HEK293 (cell line): Measurements from ENCODE around the gene DPH7.

Experiments used
- CTCF ChIA-PET: fragments of 350-600 bp; formaldehyde crosslinking; extraction: SDS; loops from one replicate; lab custom pipeline; 2021; ENCODE audit warnings: antibody characterized with exemption; lab: Yijun Ruan, JAX
- POLR2A ChIA-PET: fragments of 300-600 bp; formaldehyde crosslinking; extraction: SDS; loops from one replicate; lab custom pipeline; 2020; ENCODE audit warnings: antibody characterized with exemption, inconsistent platforms; lab: Yijun Ruan, JAX
- H3K27ac ChIP-seq: fragments of 200-500 bp; sonication (Bioruptor generic); 2 replicates; pipeline ENCODE4 v1.5.1; 2014; ENCODE audit warnings: low read depth, low read length, control low read depth, inconsistent platforms; ENCODE audit errors: extremely low read depth
- H3K36me3 ChIP-seq, 2 experiments: fragments of 200-500 bp in 1 of 2; sonication (Bioruptor generic) in 1 of 2; 1 replicate in 1 of 2; 2 replicates in 1 of 2; pipeline ENCODE4 v1.5.1; 2014 to 2017; ENCODE audit warnings: inconsistent platforms in 2 of 2, low read length in 2 of 2; ENCODE audit not compliant: control insufficient read depth in 2 of 2, insufficient read depth in 1 of 2
- H3K4me1 ChIP-seq: fragments of 200-500 bp; sonication (Bioruptor generic); 2 replicates; pipeline ENCODE4 v1.5.1; 2014; ENCODE audit warnings: mild to moderate bottlenecking, low read length, inconsistent platforms; ENCODE audit not compliant: control insufficient read depth, insufficient read depth
- H3K4me3 ChIP-seq: 2 replicates; pipeline ENCODE4 v1.5.1; 2011; ENCODE audit warnings: low read depth, mild to moderate bottlenecking, control low read depth, low read length, moderate library complexity
- H3K9me3 ChIP-seq: fragments of 200-500 bp; sonication (Bioruptor generic); 2 replicates; pipeline ENCODE4 v1.5.1; 2014; ENCODE audit warnings: low read depth, low read length, inconsistent platforms; ENCODE audit not compliant: control insufficient read depth, insufficient read depth
- GLIS1 ChIP-seq: fragments of 450-650 bp; formaldehyde crosslinking; IDR thresholded peaks from 2 replicates; pipeline ENCODE4 v1.5.1; 2016; ENCODE audit warnings: missing biosample characterization, missing genetic modification characterization
- KLF17 ChIP-seq: fragments of 450-650 bp; formaldehyde crosslinking; IDR thresholded peaks from 2 replicates; pipeline ENCODE4 v1.5.1; 2016; ENCODE audit warnings: missing biosample characterization, missing genetic modification characterization
- KLF9 ChIP-seq: fragments of 450-650 bp; formaldehyde crosslinking; IDR thresholded peaks from 2 replicates; pipeline ENCODE4 v1.5.1; 2016; ENCODE audit warnings: missing biosample characterization, missing genetic modification characterization, low read depth
- PBX3 ChIP-seq: sonication (generic); formaldehyde crosslinking; IDR thresholded peaks from 2 replicates; pipeline ENCODE4 v1.8.1; 2022; ENCODE audit warnings: mild to moderate bottlenecking, moderate library complexity, missing genetic modification reagents
- REPIN1 ChIP-seq: fragments of 450-650 bp; formaldehyde crosslinking; IDR thresholded peaks from 2 replicates; pipeline ENCODE4 v1.5.1; 2017; ENCODE audit warnings: missing biosample characterization, missing genetic modification characterization, low read depth
- YY2 ChIP-seq: fragments of 450-650 bp; formaldehyde crosslinking; IDR thresholded peaks from 2 replicates; pipeline ENCODE4 v1.5.1; 2016; ENCODE audit warnings: missing biosample characterization, missing genetic modification characterization
- ZBTB7A ChIP-seq: fragments of 450-650 bp; formaldehyde crosslinking; IDR thresholded peaks from 2 replicates; pipeline ENCODE4 v1.5.1; 2016; ENCODE audit warnings: low read depth, missing biosample characterization, missing genetic modification characterization
- ZFP3 ChIP-seq: fragments of 450-650 bp; formaldehyde crosslinking; IDR thresholded peaks from 2 replicates; pipeline ENCODE4 v1.5.1; 2016; ENCODE audit warnings: low read depth, missing biosample characterization, missing genetic modification characterization
- ZNF112 ChIP-seq: fragments of 450-650 bp; formaldehyde crosslinking; IDR thresholded peaks from 2 replicates; pipeline ENCODE4 v1.5.0; 2017; ENCODE audit warnings: missing biosample characterization, missing genetic modification characterization
- ZNF157 ChIP-seq: fragments of 450-650 bp; formaldehyde crosslinking; IDR thresholded peaks from 2 replicates; pipeline ENCODE4 v1.5.1; 2016; ENCODE audit warnings: missing biosample characterization, missing genetic modification characterization
- ZNF175 ChIP-seq: fragments of 450-650 bp; formaldehyde crosslinking; IDR thresholded peaks from 2 replicates; pipeline ENCODE4 v1.5.1; 2016; ENCODE audit warnings: missing biosample characterization, missing genetic modification characterization
- ZNF2 ChIP-seq: fragments of 450-650 bp; formaldehyde crosslinking; IDR thresholded peaks from 2 replicates; pipeline ENCODE4 v1.5.1; 2016; ENCODE audit warnings: missing biosample characterization, missing genetic modification characterization
- ZNF202 ChIP-seq: fragments of 450-650 bp; formaldehyde crosslinking; IDR thresholded peaks from 2 replicates; pipeline ENCODE4 v1.5.1; 2016; ENCODE audit warnings: missing biosample characterization, missing genetic modification characterization, borderline replicate concordance
- ZNF366 ChIP-seq: fragments of 450-650 bp; formaldehyde crosslinking; conservative IDR thresholded peaks from 2 replicates; pipeline ENCODE4 v1.5.1; 2016; ENCODE audit warnings: missing biosample characterization, missing genetic modification characterization
- ZNF37A ChIP-seq: fragments of 450-650 bp; IDR thresholded peaks from 2 replicates; pipeline ENCODE4 v1.5.1; 2018; ENCODE audit warnings: missing biosample characterization, missing genetic modification characterization
- ZNF398 ChIP-seq: fragments of 450-650 bp; formaldehyde crosslinking; IDR thresholded peaks from 2 replicates; pipeline ENCODE4 v1.5.1; 2017; ENCODE audit warnings: missing biosample characterization, missing genetic modification characterization
- ZNF433 ChIP-seq: fragments of 450-650 bp; formaldehyde crosslinking; IDR thresholded peaks from 2 replicates; pipeline ENCODE4 v1.5.1; 2016; ENCODE audit warnings: missing biosample characterization, missing genetic modification characterization, low read depth
- ZNF449 ChIP-seq: fragments of 450-650 bp; formaldehyde crosslinking; IDR thresholded peaks from 2 replicates; pipeline ENCODE4 v1.5.1; 2017; ENCODE audit warnings: missing biosample characterization, mild to moderate bottlenecking, missing genetic modification characterization, moderate library complexity
- ZNF558 ChIP-seq: fragments of 450-650 bp; formaldehyde crosslinking; IDR thresholded peaks from 2 replicates; pipeline ENCODE4 v1.5.1; 2016; ENCODE audit warnings: missing biosample characterization, missing genetic modification characterization
- ZNF600 ChIP-seq: fragments of 450-650 bp; formaldehyde crosslinking; IDR thresholded peaks from 2 replicates; pipeline ENCODE4 v1.5.1; 2016; ENCODE audit warnings: missing biosample characterization, missing genetic modification characterization
- ZNF670 ChIP-seq: fragments of 450-650 bp; formaldehyde crosslinking; IDR thresholded peaks from 2 replicates; pipeline ENCODE4 v1.5.1; 2016; ENCODE audit warnings: missing biosample characterization, missing genetic modification characterization, low read depth

The DPH7 gene

GRCh38 chr9:137611623-137612609, 33.2 kb upstream of the DPH7 start (continued):
- peak; percentile 80 for TF ChIP-seq YY2
- TF ChIP-seq ZNF112 (tag by site-specific recombination): no peak
- TF ChIP-seq ZNF558 (tag by site-specific recombination): no peak
- no peak for TF ChIP-seq ZFP3 (tag by site-specific recombination)
- no peak for TF ChIP-seq ZNF37A (tag by site-specific recombination)
- TF ChIP-seq ZNF175 (tag by site-specific recombination): no peak
- no peak; the same call in 1 of the 2 replicates for TF ChIP-seq ZBTB7A (tag by site-specific recombination)
- TF ChIP-seq ZNF2 (tag by site-specific recombination): peak; percentile 17; the same call in 1 of the 2 replicates
- TF ChIP-seq ZNF157 (tag by site-specific recombination): no peak
- TF ChIP-seq KLF17: no peak
- TF ChIP-seq ZNF202 (tag by site-specific recombination): no peak
- TF ChIP-seq ZNF670: no peak
- peak; percentile 49; the same call in 1 of the 2 replicates for TF ChIP-seq ZNF366 (tag by site-specific recombination)

GRCh38 chr9:137610944-137611343, 32.2 kb upstream of the DPH7 start:
- no peak overlapping the region for H3K27ac ChIP-seq
- POLR2A ChIA-PET: interaction anchor here (0.6 to 1.9 kb wide), 5 partner anchors 8 to 59 kb away, joined by 3 to 11 read pairs (median 3); partner anchors contain the start of genes EHMT1 and ZMYND19
- no peak overlapping the region for H3K4me3 ChIP-seq
- peak; percentile 79 for TF ChIP-seq KLF9 (tag by site-specific recombination)
- TF ChIP-seq REPIN1 (tag by site-specific recombination): no peak
- TF ChIP-seq ZNF600 (tag by site-specific recombination): peak; percentile 87
- TF ChIP-seq GLIS1 (tag by site-specific recombination): peak; percentile 61
- TF ChIP-seq ZNF449: peak; percentile 55; the same call in 1 of the 2 replicates
- TF ChIP-seq, all 188 proteins: peak for 4
- CTCF ChIA-PET: interaction anchor here (0.6 to 1.4 kb wide), 2 partner anchors 20 to 32 kb away, joined by 3 to 9 read pairs; partner anchors contain the start of gene DPH7
- Histone ChIP-seq H3K36me3 (peaks cover 0 to 29% of the 10 kb centered on the region in 2 experiments; a peak in 1 of 3 replicates), H3K4me1 (peaks cover 6% of the 10 kb centered on the region; the same call in 1 of the 2 replicates), H3K9me3 (no peaks in the 10 kb centered on the region)

- Histone ChIP-seq H3K36me3 (no peaks in the 10 kb centered on the region), H3K27ac (no peak overlapping the region), H3K4me1 (peaks cover 5% of the 10 kb centered on the region; the same call in 1 of the 2 replicates), H3K4me3 (no peak overlapping the region), H3K9me3 (no peaks in the 10 kb centered on the region)
- CTCF ChIA-PET: interaction anchor here (0.6 to 1.3 kb wide), 3 partner anchors 9 to 312 kb away, joined by 3 read pairs; no protein-coding TSS in a partner anchor
- POLR2A ChIA-PET: interaction anchor here (0.6 to 1.3 kb wide), 3 partner anchors 10 to 306 kb away, joined by 4 to 8 read pairs (median 4); partner anchors contain the start of genes NRARP and ZMYND19
- no peak for TF ChIP-seq GLIS1 (tag by site-specific recombination)
- no peak for TF ChIP-seq ZNF398 (tag by site-specific recombination)
- no peak for TF ChIP-seq PBX3
- TF ChIP-seq ZNF433 (tag by site-specific recombination): no peak
Measured at GRCh38 chr9:137607141-137607857, 28.6 kb upstream of the DPH7 start.
